22Rv1 (cell line): ENCODE measurements around the gene CMIP.

Experiments
- H3K27ac ChIP-seq: fragments of 450-650 bp; 2 replicates; pipeline ENCODE4 v1.5.1; 2017
- ZFX ChIP-seq: fragments of 450-650 bp; IDR thresholded peaks from 2 replicates; pipeline ENCODE4 v1.6.1; 2017; ENCODE audit warnings: antibody characterized with exemption, borderline replicate concordance
- TF ChIP-seq, protein P1 (sequence below): fragments of 450-650 bp; IDR thresholded peaks from 2 replicates; pipeline ENCODE4 v1.5.1; 2017; ENCODE audit warnings: mild to moderate bottlenecking

The CMIP gene

DNA sequence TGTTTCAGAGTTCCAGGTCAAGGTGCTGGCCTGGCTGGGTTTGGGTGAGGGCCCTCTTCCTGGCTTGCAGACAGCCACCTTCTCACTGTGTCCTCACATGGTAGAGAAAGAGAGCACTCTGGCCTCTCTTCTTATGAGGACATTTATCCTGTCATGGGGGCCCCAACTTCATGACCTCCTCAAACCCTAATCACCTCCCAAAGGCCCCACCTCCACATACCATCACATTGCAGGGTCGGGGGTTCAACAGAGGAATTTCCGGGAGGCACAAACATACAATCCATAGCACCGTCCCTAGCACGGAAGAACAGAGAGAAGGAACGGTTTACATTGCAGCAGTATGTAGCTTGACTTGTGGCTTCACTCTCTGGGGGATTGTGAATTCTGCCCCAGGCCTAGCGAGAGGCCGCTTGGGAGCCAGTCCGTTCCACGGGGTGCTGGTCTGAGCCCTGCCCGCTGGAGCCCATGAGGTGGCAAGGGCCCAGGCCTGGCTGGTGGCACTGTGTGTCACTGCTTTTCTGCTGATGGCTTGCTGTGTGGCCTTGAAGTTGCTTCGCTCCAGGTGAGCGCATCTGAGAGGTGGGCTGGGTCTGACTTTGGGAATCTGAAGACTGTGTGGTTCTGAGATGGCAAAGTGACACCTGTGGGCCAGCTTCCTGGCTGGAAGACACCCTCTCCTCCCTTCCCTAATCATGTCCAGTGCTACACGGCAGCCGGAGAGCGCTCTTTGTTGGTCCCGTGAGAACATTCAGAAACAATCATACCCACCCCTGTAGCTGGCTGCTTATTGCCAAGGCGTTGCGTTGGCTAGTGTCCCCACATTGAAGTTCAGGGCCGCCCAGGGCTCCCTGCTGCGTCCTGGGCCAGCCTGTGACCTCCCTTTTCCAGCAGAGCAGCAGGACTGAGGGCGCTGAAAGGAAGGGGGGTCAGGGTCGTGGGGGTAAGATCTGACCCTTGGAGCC lies 98.3 kb downstream of the CMIP start:
- H3K27ac ChIP-seq: no peak overlapping the region

DNA sequence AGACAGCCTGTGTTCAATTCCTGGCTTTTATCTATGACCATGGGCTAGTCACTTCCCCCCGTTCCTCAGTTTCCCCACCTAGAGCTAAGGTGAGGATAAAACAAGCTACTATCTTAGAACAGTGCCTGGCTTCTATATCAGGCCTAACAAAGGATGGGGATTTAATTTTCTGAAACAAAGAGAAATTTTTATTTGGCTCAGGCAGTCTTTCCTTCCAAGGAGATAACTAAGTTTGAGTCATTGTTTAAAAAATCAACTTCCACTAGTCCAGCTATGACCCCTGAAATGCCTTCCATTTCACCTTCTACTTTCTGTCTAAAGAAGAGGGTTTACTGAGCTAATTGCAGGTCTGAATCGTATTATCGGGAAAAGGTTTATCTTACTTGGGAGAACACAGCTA lies 99.0 kb downstream of the CMIP start:
- H3K27ac ChIP-seq: no peak overlapping the region
- TF ChIP-seq, protein P1, sequence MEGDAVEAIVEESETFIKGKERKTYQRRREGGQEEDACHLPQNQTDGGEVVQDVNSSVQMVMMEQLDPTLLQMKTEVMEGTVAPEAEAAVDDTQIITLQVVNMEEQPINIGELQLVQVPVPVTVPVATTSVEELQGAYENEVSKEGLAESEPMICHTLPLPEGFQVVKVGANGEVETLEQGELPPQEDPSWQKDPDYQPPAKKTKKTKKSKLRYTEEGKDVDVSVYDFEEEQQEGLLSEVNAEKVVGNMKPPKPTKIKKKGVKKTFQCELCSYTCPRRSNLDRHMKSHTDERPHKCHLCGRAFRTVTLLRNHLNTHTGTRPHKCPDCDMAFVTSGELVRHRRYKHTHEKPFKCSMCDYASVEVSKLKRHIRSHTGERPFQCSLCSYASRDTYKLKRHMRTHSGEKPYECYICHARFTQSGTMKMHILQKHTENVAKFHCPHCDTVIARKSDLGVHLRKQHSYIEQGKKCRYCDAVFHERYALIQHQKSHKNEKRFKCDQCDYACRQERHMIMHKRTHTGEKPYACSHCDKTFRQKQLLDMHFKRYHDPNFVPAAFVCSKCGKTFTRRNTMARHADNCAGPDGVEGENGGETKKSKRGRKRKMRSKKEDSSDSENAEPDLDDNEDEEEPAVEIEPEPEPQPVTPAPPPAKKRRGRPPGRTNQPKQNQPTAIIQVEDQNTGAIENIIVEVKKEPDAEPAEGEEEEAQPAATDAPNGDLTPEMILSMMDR: no peak
- TF ChIP-seq ZFX: no peak

More for the DNA sequence above, 98.3 kb downstream of the CMIP start:
- TF ChIP-seq, protein P1: no peak
- TF ChIP-seq ZFX: no peak

DNA sequence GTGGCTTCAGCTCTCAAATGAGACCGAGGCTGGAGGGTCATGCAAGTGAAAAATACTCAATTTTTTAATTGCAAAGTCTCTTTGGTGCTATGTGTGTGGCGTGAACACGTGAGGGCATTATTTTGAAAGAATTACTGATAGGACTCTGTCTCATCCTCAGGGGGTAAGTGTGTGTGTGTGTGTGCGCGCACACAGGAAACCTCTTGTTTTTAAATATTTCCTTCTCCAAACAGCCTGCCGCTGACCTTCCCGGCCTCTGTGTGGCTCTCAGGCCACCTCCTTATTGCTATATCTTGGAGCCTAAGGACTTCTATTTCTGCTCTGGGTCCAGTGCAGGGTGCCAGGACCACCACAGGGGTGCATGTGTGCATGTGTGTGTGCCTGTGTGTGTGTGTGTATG lies 99.7 kb downstream of the CMIP start:
- no peak overlapping the region for H3K27ac ChIP-seq
- TF ChIP-seq, protein P1: no peak
- no peak for TF ChIP-seq ZFX

DNA sequence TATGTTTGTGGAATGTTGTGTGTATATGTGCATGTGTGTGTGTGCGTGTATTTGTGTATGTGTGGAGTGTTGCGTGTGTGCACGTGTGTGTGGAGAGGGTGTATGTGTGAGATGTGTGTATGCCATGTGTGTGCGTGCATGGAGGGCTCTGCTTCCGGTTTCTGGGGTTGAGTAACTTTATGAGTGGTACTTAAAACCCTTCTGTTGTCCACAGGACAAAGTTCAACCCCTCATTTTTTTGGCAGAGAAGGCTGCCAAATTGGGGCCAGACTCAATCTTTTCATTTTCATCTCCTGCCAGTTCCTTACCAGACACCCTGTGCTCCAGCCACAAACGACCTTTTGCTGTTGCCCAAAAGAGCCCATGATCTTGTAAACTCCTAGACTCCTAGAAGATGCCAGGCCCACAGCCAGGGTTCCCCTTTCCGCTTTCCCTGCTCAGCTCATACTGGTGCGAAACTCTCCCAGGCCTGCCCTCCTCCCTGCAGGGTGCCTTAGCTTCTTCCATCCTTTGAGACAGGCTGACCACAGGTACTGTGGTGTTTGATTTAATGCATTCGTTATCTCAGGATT lies 100.2 kb downstream of the CMIP start:
- no peak overlapping the region for H3K27ac ChIP-seq
- no peak for TF ChIP-seq ZFX
- TF ChIP-seq, protein P1: no peak

DNA sequence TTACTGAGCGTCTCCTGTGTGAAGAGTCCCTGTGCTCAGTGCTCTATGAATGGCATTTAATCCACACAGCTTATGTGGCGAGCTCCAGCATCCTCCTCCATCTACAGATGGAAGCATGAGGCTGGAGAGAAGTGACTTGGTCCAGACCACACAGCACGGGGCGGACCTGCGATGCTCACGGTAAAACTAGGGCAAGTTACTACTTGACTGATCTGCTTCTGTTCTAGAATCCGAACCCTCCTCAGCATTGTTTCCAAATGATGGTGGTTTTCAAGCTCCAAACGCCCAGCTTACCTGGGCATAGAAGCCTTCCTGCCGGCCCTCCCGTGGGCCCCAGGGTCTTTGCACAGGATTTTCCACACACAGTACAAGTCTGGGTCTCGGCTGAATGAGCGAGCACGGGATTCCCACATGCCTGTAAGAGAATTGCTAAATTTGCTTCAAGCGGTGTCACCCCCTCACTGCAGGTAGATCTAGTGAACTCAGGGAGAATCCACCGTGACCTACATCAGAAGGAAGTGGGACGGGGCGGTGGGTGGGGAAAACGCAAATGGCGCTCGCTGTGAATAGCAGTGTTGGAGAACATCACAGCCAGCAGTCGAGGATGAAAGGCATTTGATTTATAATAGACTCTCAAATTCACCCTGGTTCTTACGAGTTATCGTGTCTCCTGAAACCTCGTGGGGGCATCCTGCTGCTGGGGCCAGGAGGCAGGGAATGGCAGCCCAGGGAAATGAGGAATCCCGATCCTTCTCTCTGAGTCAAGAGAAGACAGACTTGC lies 101.1 kb downstream of the CMIP start:
- H3K27ac ChIP-seq: no peak overlapping the region
- TF ChIP-seq ZFX: no peak
- TF ChIP-seq, protein P1: no peak

DNA sequence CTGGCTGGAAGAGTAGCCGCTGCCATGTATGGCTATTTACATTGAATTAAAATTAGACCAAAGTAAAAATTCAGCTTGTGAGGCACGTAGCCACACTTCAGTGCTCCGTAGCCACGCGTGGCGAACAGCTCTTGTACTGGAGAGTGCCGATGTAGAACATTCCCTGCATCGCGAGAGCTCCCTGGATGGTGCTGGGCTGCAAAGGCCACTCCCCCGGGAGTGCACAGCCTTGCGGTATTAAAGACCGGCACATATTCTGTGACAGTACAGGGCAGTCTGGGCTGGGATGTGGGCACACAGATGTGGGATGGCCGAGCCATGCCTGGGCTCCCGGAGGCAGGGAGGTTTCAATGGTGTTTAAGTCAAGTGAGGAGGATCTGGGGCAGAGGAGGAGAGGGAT lies 102.2 kb downstream of the CMIP start:
- TF ChIP-seq ZFX: no peak
- TF ChIP-seq, protein P1: no peak
- no peak overlapping the region for H3K27ac ChIP-seq
